CD4-positive, alpha-beta T cell treated with Interleukin-21 for 1 hour (primary cell): ENCODE results near the gene CLSTN1.

Experiments
- DNase-seq: peaks from one replicate; pipeline ENCODE4 v3.0.0-alpha.2; 2020

The CLSTN1 gene

DNA sequence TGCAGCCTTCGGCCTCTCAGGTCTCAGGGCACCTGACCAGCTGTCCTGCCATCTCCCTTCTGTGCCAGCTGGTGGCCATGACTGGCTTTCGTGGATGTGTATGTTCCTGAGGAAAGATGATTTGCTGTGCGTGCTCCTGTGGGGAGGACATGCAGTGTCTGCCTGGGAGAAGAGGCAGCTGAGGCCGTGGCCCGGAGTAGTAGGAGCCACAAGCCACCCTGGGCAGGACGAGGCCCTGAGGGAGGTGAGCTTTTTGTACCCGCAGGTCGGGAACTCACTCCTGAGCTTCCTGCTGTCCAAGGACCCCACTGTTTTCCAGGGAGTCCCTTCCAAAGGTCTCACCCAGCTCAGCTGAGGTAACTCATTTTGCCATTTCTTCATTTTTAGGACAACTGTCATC, 113.7 kb downstream of the CLSTN1 start:
- no peak for DNase-seq

GRCh38 chr1:9706178-9706577, 117.6 kb downstream of the CLSTN1 start:
- DNase-seq: no peak

GRCh38 chr1:9705337-9706093, 118.2 kb downstream of the CLSTN1 start:
- DNase-seq: no peak

DNA sequence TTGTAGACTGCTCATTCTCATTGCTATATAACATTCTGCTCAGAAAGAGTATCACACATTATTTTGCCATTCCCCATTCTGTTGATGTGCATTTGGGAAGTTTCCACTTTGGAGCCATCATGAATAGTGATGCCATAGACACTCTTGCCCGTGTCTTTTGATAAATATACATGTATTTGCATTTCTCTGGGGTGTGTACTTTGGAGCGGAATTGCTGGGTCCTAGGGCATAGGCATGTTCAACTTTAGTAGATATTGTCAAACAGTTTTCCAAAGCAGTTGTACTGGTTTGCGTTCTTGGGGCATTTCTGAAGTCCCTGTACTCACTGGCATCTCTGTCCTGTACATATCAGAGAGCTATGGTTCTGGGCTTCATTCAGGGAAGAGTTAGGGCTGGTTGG, 120.1 kb downstream of the CLSTN1 start:
- DNase-seq: no peak

DNA sequence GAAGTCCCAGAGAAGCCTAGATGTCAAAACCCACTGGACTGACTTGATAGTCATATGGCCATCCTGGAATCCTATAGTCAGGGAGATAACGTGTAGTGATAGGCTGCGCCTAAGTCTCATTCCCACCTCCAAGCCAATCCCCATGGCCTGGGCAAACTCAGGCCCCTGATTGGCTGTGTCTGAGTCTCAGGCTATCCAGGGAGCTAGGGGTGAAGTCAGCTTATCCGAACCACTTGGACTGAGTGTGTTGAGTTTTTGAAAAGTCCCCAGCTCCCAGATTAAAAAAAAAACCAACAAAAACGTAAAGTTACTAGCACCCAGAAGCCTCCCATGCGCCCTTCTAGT, 120.6 kb downstream of the CLSTN1 start:
- DNase-seq: no peak

DNA sequence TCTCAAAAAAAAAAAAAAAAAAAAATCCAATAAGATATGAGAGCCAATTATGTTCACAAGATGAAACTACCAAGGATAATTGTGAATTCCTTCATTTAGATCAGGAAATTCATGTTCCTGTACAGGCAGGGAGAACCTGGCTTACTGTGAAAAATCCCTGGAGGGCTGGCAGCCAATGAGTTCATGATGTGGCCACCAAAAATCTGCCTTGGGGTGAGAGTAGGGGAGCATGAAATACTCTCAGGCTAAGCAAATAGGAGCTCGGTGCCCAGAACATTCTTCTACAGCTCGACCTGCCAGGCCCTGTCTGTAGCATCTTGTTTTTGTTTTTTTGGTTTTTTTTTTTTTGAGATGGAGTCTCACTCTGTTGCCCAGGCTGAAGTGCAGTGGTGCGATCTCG, 122.1 kb downstream of the CLSTN1 start:
- DNase-seq: no peak

DNA sequence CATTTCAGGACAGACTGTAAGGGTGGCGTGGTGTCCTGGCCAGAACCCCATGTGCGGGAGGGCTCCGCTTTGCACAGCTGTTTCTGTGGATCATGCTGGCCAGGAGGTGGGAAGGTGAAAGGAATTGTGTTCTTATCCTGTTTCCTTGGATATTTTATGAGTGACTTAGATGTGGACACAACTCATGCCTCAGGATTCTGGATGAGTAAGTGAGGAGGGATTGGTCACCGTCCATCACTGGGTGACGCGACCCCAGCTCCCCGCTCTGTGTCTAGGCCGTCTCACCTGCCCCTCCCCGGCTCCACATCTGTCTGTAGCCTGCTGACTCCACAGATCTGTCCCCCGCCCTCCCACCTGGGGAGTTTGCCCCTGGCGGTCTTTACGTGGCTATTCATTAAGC, 123.4 kb downstream of the CLSTN1 start:
- DNase-seq: no peak

GRCh38 chr1:9699361-9699760, 124.4 kb downstream of the CLSTN1 start:
- DNase-seq: no peak

DNA sequence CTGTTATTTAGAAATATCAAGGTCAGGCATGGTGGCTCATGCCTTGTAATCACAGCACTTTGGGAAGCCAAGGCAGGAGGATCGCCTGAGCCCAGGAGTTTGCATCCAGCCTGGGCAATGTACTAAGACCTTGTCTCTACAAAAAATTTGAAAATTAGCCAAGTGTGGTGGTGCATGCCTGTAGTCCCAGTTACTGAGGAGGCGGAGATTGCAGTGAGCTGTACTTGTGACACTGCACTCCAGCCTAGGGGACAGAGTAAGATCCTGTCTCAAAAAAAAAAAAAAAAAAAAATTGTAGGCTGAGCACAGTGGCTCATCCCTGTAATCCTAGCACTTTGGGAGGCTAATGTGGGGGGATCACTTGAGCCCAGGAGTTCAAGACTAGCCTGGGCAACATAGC, 127.0 kb downstream of the CLSTN1 start:
- no peak for DNase-seq

GRCh38 chr1:9691691-9692090, 132.1 kb downstream of the CLSTN1 start:
- no peak for DNase-seq

DNA sequence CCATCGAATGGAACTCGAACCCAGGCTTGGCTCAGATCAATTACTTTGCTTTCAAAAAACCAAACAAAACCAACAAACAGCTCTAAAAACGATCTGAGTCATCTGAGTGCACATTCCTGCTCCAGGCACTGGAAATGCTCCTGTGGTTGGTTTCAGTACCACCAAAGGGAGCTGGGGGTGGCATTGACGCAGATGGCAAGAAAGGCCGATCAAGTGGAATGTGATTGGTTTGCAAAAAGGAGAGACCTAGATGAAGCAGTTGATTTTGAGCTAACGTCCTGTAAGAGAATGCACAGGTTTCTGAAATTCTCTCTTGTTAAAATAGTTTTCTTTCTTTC, 132.7 kb downstream of the CLSTN1 start:
- no peak for DNase-seq

GRCh38 chr1:9690440-9691107, 133.2 kb downstream of the CLSTN1 start:
- no peak for DNase-seq

DNA sequence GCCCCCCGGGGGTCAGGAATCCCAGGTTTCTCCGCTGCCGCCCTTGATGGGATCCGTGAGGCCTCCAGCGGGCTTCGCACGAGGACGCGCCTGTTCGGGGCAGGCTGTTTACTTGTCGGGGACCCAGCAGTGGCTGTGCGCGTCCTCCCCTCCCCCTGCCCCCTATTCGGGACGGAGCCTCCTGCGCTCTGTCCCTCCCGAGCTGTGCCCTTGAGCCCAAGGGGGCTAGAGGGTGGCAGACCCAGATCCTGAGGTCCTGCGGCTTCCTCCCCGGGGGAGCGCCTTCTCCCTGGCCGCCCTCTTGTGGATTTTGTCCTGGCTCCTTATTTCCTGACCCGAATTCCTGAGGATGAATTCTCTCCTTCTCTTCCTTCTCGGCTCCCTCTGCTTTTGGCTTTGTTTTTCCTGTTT, 133.8 kb downstream of the CLSTN1 start:
- no peak for DNase-seq

GRCh38 chr1:9689011-9689706, 134.6 kb downstream of the CLSTN1 start:
- peak; percentile 82 for DNase-seq

GRCh38 chr1:9688599-9688998, 135.2 kb downstream of the CLSTN1 start:
- DNase-seq: no peak

GRCh38 chr1:9687874-9688582, 135.7 kb downstream of the CLSTN1 start:
- no peak for DNase-seq

- DNase-seq: peak; percentile 71
Measured at GRCh38 chr1:9687120-9687873, 136.5 kb downstream of the CLSTN1 start.

- no peak for DNase-seq
Measured at GRCh38 chr1:9684801-9685200, 139.0 kb downstream of the CLSTN1 start.

DNA sequence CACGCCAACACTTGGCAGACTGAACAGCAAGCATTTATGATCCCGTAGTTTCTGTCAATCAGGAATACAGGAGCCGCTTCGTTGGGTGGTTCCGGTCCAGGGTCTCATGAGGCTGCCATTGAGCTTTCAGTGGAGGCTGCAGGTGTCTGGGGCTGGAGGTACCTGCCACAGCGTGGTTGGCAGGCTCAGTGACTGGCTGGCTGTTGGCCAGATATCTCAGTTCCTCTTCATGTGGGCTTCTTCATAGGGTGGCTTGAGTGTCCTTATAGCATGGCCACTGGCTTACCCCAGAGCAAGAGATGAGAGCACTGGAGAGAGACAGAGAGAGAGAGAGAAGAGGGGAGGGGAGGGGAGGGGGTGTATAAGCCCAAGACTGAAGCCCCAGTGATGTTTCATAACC, 142.9 kb downstream of the CLSTN1 start:
- no peak for DNase-seq

DNA sequence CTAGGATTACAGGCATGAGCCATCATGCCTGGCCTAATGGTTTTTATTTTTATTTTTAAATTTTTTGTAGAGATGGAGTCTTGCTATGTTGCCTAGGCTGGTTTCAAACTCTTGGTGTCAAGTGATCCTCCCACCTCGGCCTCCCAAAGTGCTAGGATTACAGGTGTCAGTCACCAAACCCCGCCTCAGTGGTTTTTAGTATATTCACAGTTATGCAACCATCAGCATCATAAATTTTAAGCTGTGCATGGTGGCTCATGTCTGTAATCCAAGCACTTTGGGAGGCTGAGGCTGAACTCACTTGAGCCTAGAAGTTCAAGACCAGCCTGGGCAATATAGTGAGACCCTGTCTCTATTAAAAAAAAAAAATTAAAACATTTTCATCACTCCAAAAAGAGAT, 143.7 kb downstream of the CLSTN1 start:
- no peak for DNase-seq
